CD8-positive, alpha-beta memory T cell (primary cell): ENCODE results near the gene LHFPL3. TPM values are rescaled to one million over a fixed set of nuclear protein-coding genes. Genes with fewer than 3 reads are reported as not detected.

Experiments
- CTCF ChIA-PET: fragments of 350-600 bp; sonication (Branson Sonifier 250); formaldehyde crosslinking; loops from one replicate; lab custom pipeline; 2021; ENCODE audit warnings: antibody characterized with exemption; lab: Charles Lee
- POLR2A ChIA-PET: fragments of 350-600 bp; sonication (Branson Sonifier 250); formaldehyde crosslinking; loops from one replicate; lab custom pipeline; 2021; ENCODE audit warnings: antibody characterized with exemption; lab: Charles Lee
- DNase-seq, 5 donors: peaks; one replicate each; pipeline versions ENCODE4 v3.0.0 to v3.0.0-alpha.2; 2020 to 2022; ENCODE audit warnings: mixed read lengths in 1 of 5
- H3K27ac ChIP-seq: one replicate; pipeline ENCODE4 v1.7.0; 2013; ENCODE audit warnings: low read depth, mild to moderate bottlenecking, low read length, moderate library complexity
- H3K27me3 ChIP-seq: 2 replicates; pipeline ENCODE4 v1.7.0; 2013; ENCODE audit warnings: low read length, mild to moderate bottlenecking; ENCODE audit not compliant: insufficient read depth, poor library complexity, severe bottlenecking
- H3K36me3 ChIP-seq: 2 replicates; pipeline ENCODE4 v1.7.0; 2013; ENCODE audit warnings: mild to moderate bottlenecking, low read length, moderate library complexity; ENCODE audit not compliant: insufficient read depth
- H3K4me1 ChIP-seq: 2 replicates; pipeline ENCODE4 v1.7.0; 2013; ENCODE audit warnings: mild to moderate bottlenecking, low read length, moderate library complexity; ENCODE audit not compliant: insufficient read depth
- H3K4me3 ChIP-seq: 2 replicates; pipeline ENCODE4 v1.7.0; 2013; ENCODE audit warnings: mild to moderate bottlenecking, low read length
- H3K9me3 ChIP-seq: 2 replicates; pipeline ENCODE4 v1.7.0; 2013; ENCODE audit warnings: mild to moderate bottlenecking, low read length
- H3K27ac Mint-ChIP-seq, 8 donors: one replicate each; pipeline ENCODE4 v1.8.0; 2020 to 2021; ENCODE audit warnings: mixed read lengths in 8 of 8, mild to moderate bottlenecking in 6 of 8, inconsistent platforms in 3 of 8, moderate library complexity in 3 of 8
- H3K27me3 Mint-ChIP-seq, 2 donors: one replicate each; pipeline ENCODE4 v1.8.0; 2020 to 2021; ENCODE audit warnings: mixed read lengths in 2 of 2, mild to moderate bottlenecking in 1 of 2, moderate library complexity in 1 of 2
- H3K36me3 Mint-ChIP-seq, 3 donors: one replicate each; pipeline ENCODE4 v1.8.0; 2020 to 2021; ENCODE audit warnings: mixed read lengths in 3 of 3, inconsistent platforms in 1 of 3, mild to moderate bottlenecking in 1 of 3
- H3K4me1 Mint-ChIP-seq, 3 donors: one replicate each; pipeline ENCODE4 v1.8.0; 2020 to 2021; ENCODE audit warnings: mixed read lengths in 3 of 3, inconsistent platforms in 1 of 3, mild to moderate bottlenecking in 1 of 3
- H3K4me3 Mint-ChIP-seq, 7 donors: one replicate each; pipeline ENCODE4 v1.8.0; 2020 to 2021; ENCODE audit warnings: mixed read lengths in 7 of 7, mild to moderate bottlenecking in 6 of 7, moderate library complexity in 4 of 7, inconsistent platforms in 2 of 7
- H3K9me3 Mint-ChIP-seq, 5 donors: one replicate each; pipeline ENCODE4 v1.8.0; 2020 to 2022; ENCODE audit warnings: mixed read lengths in 5 of 5, mild to moderate bottlenecking in 3 of 5, moderate library complexity in 2 of 5, inconsistent platforms in 1 of 5
- polyA plus RNA-seq: library from polyadenylated mRNA; unstranded; fragments of 300-500 nt; fragmentation: Illumina TruSeq; gene quantifications from one replicate; pipeline ENCODE4 v1.2.3, GENCODE V29; 2021
- total RNA-seq, 2 experiments: library from RNA; stranded (reverse); gene quantifications; one replicate each; pipeline ENCODE4 v1.2.3, GENCODE V29; 2021

LHFPL3 gene
- total and polyA plus RNA-seq, 3 experiments from 2014 or later = not detected

DNA sequence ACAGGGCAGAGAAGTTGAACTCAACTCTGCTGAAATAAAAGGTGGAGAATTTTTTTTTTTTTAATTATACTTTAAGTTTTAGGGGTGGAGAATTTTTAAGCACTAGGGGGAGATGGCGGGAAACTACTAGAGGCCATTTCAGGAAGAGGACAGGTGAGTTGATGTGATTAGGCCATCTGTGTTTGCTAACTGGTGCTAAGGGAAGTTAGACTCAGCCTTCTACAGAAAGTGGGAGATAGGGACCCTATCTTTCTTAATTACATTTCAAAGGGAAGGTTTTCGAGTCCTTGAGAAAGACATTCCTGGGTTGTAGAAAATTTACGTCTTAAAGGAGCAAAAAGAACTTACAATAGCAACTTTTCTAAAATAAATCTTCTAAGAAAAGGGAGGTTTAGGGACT is 124.8 kb downstream of the LHFPL3 start:
- Mint-ChIP-seq H3K4me1 (no peaks in the 10 kb centered on the region), H3K27ac (no peak overlapping the region), H3K27me3 (peaks cover 2 to 3% of the 10 kb centered on the region in 2 donors), H3K36me3 (no peaks in the 10 kb centered on the region), H3K9me3 (no peaks in the 10 kb centered on the region), H3K4me3 (no peak overlapping the region)
- H3K27ac ChIP-seq = no peak overlapping the region
- H3K36me3 ChIP-seq = no peaks in the 10 kb centered on the region
- H3K9me3 ChIP-seq = no peaks in the 10 kb centered on the region
- H3K27me3 ChIP-seq = no peaks in the 10 kb centered on the region
- no peak overlapping the region for H3K4me3 ChIP-seq
- no peak for DNase-seq
- CTCF ChIA-PET = no interaction called here
- POLR2A ChIA-PET = no interaction called here
- H3K4me1 ChIP-seq = no peaks in the 10 kb centered on the region

DNA sequence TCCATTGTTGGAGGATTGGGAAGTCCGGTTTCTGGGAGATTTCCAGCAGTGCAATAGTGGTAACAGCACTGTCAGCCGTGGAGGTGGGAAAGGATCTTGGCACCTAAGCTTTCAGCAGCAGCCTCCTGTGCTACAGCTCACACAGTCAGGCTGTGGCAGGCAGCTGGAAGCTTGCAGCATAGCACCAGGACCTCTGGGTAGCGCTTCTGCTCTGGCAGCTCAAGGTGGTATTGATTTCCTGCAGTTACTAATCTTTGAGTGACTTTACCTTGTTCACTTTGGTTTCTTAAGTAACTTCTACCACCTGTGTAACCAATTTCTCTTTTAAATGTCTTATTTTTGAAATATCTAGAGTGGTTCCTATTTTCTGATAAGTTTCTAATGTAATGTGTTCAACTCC is 130.5 kb downstream of the LHFPL3 start:
- CTCF ChIA-PET = no interaction called here
- peaks cover 4 to 15% (median 8%) of the 10 kb centered on the region in 5 donors for H3K9me3 Mint-ChIP-seq
- no peaks in the 10 kb centered on the region for H3K27me3 Mint-ChIP-seq
- H3K9me3 ChIP-seq = no peaks in the 10 kb centered on the region
- no peaks in the 10 kb centered on the region for H3K27me3 ChIP-seq
- H3K4me3 Mint-ChIP-seq = no peak overlapping the region
- H3K4me1 ChIP-seq = no peaks in the 10 kb centered on the region
- no peak for DNase-seq
- H3K36me3 ChIP-seq = no peaks in the 10 kb centered on the region
- no peaks in the 10 kb centered on the region for H3K4me1 Mint-ChIP-seq
- POLR2A ChIA-PET = no interaction called here
- no peak overlapping the region for H3K27ac Mint-ChIP-seq
- H3K4me3 ChIP-seq = no peak overlapping the region
- no peaks in the 10 kb centered on the region for H3K36me3 Mint-ChIP-seq
- no peak overlapping the region for H3K27ac ChIP-seq

GRCh38 chr7:104469166-104469820 is 140.9 kb downstream of the LHFPL3 start:
- Histone ChIP-seq H3K27me3 (no peaks in the 10 kb centered on the region), H3K9me3 (no peaks in the 10 kb centered on the region), H3K4me3 (no peak overlapping the region), H3K27ac (no peak overlapping the region), H3K36me3 (no peaks in the 10 kb centered on the region), H3K4me1 (no peaks in the 10 kb centered on the region)
- Mint-ChIP-seq H3K4me3 (no peak overlapping the region), H3K27ac (no peak overlapping the region), H3K27me3 (peaks cover 0 to 3% of the 10 kb centered on the region in 2 donors), H3K9me3 (peaks cover 4 to 7% (median 4%) of the 10 kb centered on the region in 5 donors), H3K4me1 (no peaks in the 10 kb centered on the region), H3K36me3 (no peaks in the 10 kb centered on the region)
- CTCF ChIA-PET = interaction anchor here (1.2 kb wide), 1 partner anchor 15 kb away, joined by 3 read pairs; no protein-coding TSS in a partner anchor
- POLR2A ChIA-PET = no interaction called here
- DNase-seq = no peak

DNA sequence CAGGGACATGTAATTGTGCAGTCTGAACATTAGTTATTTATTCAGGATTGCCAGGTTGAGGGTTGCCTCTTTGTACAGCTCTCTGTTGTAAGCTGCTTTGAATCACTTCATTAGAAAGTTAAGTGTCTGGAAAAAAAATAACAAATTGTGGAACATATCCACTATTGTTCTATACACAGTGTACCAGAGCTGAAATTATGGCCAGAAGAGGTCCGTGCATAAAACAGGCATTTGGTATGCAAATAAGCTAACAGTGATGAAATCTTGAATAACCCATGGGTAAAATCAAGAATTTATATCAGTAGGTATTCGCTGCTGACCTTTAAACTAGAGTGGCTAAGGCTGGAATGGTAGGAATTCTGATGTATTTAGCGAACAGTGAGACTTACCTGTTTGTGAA is 152.1 kb downstream of the LHFPL3 start:
- Mint-ChIP-seq H3K4me3 (no peak overlapping the region), H3K36me3 (no peaks in the 10 kb centered on the region), H3K27me3 (peaks cover 0 to 3% of the 10 kb centered on the region in 2 donors), H3K9me3 (no peaks in the 10 kb centered on the region), H3K27ac (no peak overlapping the region), H3K4me1 (no peaks in the 10 kb centered on the region)
- Histone ChIP-seq H3K4me1 (no peaks in the 10 kb centered on the region), H3K27ac (no peak overlapping the region), H3K9me3 (no peaks in the 10 kb centered on the region), H3K4me3 (no peak overlapping the region), H3K36me3 (no peaks in the 10 kb centered on the region), H3K27me3 (no peaks in the 10 kb centered on the region)
- DNase-seq = no peak
- ChIA-PET POLR2A (no interaction called here), CTCF (no interaction called here)

DNA sequence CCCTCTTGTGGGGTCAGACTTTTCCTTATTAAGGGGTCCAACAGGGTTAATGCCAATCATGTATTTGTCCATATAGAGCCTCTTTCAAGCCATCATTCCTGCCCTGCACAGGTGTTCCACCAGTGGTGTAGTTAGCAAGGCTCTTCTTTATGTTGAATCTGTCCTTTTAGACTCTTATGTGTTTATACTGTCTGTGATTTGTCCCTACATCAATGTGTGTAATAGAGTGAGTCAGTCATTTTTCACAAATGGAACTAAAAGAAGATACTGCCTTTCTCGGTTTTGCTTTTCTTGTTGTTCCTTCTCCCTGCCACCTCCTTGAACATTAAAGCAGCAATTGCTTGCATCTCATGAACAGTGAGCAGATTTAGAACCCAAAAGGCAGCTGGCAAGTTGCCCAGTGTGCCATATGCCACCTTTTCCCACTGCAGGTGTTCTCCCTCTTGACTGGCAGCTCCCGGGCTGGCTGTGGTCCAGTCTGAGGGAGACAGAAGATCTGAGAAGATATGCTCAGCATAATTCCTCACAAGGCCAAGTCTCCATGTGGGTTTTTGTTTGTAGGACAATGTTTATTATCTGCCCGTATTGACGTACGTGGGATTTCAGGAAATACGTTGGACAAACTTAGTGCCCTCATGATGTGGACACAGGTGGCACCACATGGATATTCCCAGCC is 154.1 kb downstream of the LHFPL3 start:
- no peaks in the 10 kb centered on the region for H3K36me3 Mint-ChIP-seq
- peaks cover 0 to 3% of the 10 kb centered on the region in 2 donors for H3K27me3 Mint-ChIP-seq
- H3K4me1 Mint-ChIP-seq = no peaks in the 10 kb centered on the region
- no peaks in the 10 kb centered on the region for H3K9me3 Mint-ChIP-seq
- Histone ChIP-seq H3K4me1 (no peaks in the 10 kb centered on the region), H3K27me3 (no peaks in the 10 kb centered on the region), H3K36me3 (no peaks in the 10 kb centered on the region), H3K4me3 (no peak overlapping the region), H3K27ac (no peak overlapping the region), H3K9me3 (no peaks in the 10 kb centered on the region)
- no peak for DNase-seq
- H3K27ac Mint-ChIP-seq = no peak overlapping the region
- ChIA-PET CTCF (no interaction called here), POLR2A (no interaction called here)
- H3K4me3 Mint-ChIP-seq = no peak overlapping the region

DNA sequence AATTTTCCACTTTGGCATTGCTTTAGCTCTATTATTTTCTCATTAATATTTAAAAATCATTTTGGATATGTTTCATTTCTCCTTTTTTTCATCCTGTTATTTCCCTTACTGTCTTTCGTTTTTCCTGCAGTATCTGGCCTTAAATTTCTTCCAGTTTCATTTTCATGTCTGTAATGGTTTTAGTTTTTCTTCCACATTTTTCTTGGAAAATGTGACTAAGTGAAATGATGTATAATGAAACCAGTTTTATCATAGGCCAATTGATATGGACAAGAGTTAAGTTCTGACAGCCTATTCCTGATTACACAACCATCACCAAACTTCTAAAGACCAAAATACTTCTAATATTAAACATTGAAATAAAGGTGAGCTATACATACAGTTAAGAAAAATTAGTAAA is 158.5 kb downstream of the LHFPL3 start:
- Mint-ChIP-seq H3K27ac (no peak overlapping the region), H3K4me1 (no peaks in the 10 kb centered on the region), H3K9me3 (peaks cover 0 to 3% (median 0%) of the 10 kb centered on the region in 5 donors), H3K4me3 (no peak overlapping the region), H3K27me3 (peaks cover 0 to 3% of the 10 kb centered on the region in 2 donors), H3K36me3 (no peaks in the 10 kb centered on the region)
- ChIA-PET CTCF (no interaction called here), POLR2A (no interaction called here)
- H3K36me3 ChIP-seq = no peaks in the 10 kb centered on the region
- no peak for DNase-seq
- H3K4me3 ChIP-seq = no peak overlapping the region
- no peaks in the 10 kb centered on the region for H3K27me3 ChIP-seq
- no peaks in the 10 kb centered on the region for H3K9me3 ChIP-seq
- H3K27ac ChIP-seq = no peak overlapping the region
- no peaks in the 10 kb centered on the region for H3K4me1 ChIP-seq

- no peak overlapping the region for H3K4me3 ChIP-seq
- no peaks in the 10 kb centered on the region for H3K27me3 ChIP-seq
- no peaks in the 10 kb centered on the region for H3K36me3 ChIP-seq
- no peaks in the 10 kb centered on the region for H3K4me1 ChIP-seq
- DNase-seq = no peak
- peaks cover 0 to 3% of the 10 kb centered on the region in 2 donors for H3K27me3 Mint-ChIP-seq
- H3K27ac ChIP-seq = no peak overlapping the region
- peaks cover 0 to 3% (median 0%) of the 10 kb centered on the region in 5 donors for H3K9me3 Mint-ChIP-seq
- no peak overlapping the region for H3K27ac Mint-ChIP-seq
- H3K9me3 ChIP-seq = no peaks in the 10 kb centered on the region
- H3K4me1 Mint-ChIP-seq = no peaks in the 10 kb centered on the region
- CTCF ChIA-PET = no interaction called here
- H3K36me3 Mint-ChIP-seq = no peaks in the 10 kb centered on the region
- POLR2A ChIA-PET = no interaction called here
- no peak overlapping the region for H3K4me3 Mint-ChIP-seq
Observed at GRCh38 chr7:104487642-104488041, 159.2 kb downstream of the LHFPL3 start.

- H3K27me3 ChIP-seq = no peaks in the 10 kb centered on the region
- peaks cover 0 to 8% of the 10 kb centered on the region in 2 donors for H3K27me3 Mint-ChIP-seq
- POLR2A ChIA-PET = no interaction called here
- no peaks in the 10 kb centered on the region for H3K36me3 Mint-ChIP-seq
- no peaks in the 10 kb centered on the region for H3K4me1 Mint-ChIP-seq
- CTCF ChIA-PET = no interaction called here
- no peak for DNase-seq
- H3K4me1 ChIP-seq = no peaks in the 10 kb centered on the region
- no peaks in the 10 kb centered on the region for H3K36me3 ChIP-seq
- H3K27ac Mint-ChIP-seq = no peak overlapping the region
- no peak overlapping the region for H3K27ac ChIP-seq
- H3K4me3 ChIP-seq = no peak overlapping the region
- H3K9me3 ChIP-seq = no peaks in the 10 kb centered on the region
- peaks cover 0 to 6% (median 0%) of the 10 kb centered on the region in 5 donors for H3K9me3 Mint-ChIP-seq
- no peak overlapping the region for H3K4me3 Mint-ChIP-seq
Observed at GRCh38 chr7:104497379-104497967, 169.1 kb downstream of the LHFPL3 start.
